IMR-90 (cell line): Measurements from ENCODE around the gene S100A13. TPM values are rescaled to one million over a fixed set of nuclear protein-coding genes. Genes with fewer than 3 reads are reported as not detected.
"Not testable (repeated sequence)": the region's sequence is repeated elsewhere in the genome, so short reads cannot be mapped to it uniquely, and the experiment has no call there.

Experiments used
- ATAC-seq: fragments of 200-7000 bp; cut with Tn5 transposase; 2 replicates; pipeline ENCODE4 v1.9.1; 2020; ENCODE audit warnings: low read depth, mild to moderate bottlenecking, moderate library complexity
- BruUV-seq: library from RNA; stranded (reverse); fragments of 400-500 nt; replicated peaks from 2 replicates; lab custom pipeline; 2021; lab: Mats Ljungman, UMichigan
- CTCF ChIA-PET: fragments of 300-600 bp; formaldehyde crosslinking; extraction: SDS; loops from one replicate; lab custom pipeline; 2021; ENCODE audit warnings: antibody characterized with exemption; lab: Yijun Ruan, JAX
- POLR2A ChIA-PET: fragments of 300-600 bp; sonication (Branson Sonifier 250); formaldehyde crosslinking; loops from one replicate; lab custom pipeline; 2022; ENCODE audit warnings: antibody characterized with exemption; ENCODE audit not compliant: unreplicated experiment; lab: Charles Lee
- DNase-seq: peaks from one replicate; pipeline ENCODE4 v3.0.0; 2013
- H2AFZ ChIP-seq: replicated peaks from 2 replicates; pipeline ENCODE3; 2013; ENCODE audit warnings: low read length, mild to moderate bottlenecking; ENCODE audit not compliant: poor library complexity
- H2AK5ac ChIP-seq: 2 replicates; pipeline ENCODE4 v1.6.1; 2013; ENCODE audit warnings: low read depth, low read length, inconsistent platforms
- H2AK9ac ChIP-seq: replicated peaks from 2 replicates; pipeline ENCODE3; 2013; ENCODE audit warnings: mild to moderate bottlenecking, low read depth, low read length, moderate library complexity; ENCODE audit not compliant: poor library complexity
- H2BK120ac ChIP-seq: 2 replicates; pipeline ENCODE4 v1.6.1; 2013; ENCODE audit warnings: low read depth, low read length, inconsistent platforms
- H2BK15ac ChIP-seq: 3 replicates; pipeline ENCODE4 v1.6.1; 2013; ENCODE audit warnings: low read depth, low read length, inconsistent platforms
- H2BK20ac ChIP-seq: 2 replicates; pipeline ENCODE4 v1.6.1; 2013; ENCODE audit warnings: low read depth, mild to moderate bottlenecking, inconsistent platforms, low read length, moderate library complexity
- H2BK5ac ChIP-seq: 2 replicates; pipeline ENCODE4 v1.6.1; 2013; ENCODE audit warnings: mild to moderate bottlenecking, low read depth, low read length, inconsistent platforms; ENCODE audit not compliant: poor library complexity, severe bottlenecking
- H3K14ac ChIP-seq: replicated peaks from 2 replicates; pipeline ENCODE4 v1.6.1; 2013; ENCODE audit warnings: low read depth, low read length, inconsistent platforms
- H3K18ac ChIP-seq: 2 replicates; pipeline ENCODE4 v1.6.1; 2013; ENCODE audit warnings: low read depth, low read length, control low read depth
- H3K23ac ChIP-seq: 2 replicates; pipeline ENCODE4 v1.6.1; 2013; ENCODE audit warnings: low read depth, low read length, inconsistent platforms
- H3K27ac ChIP-seq: 2 replicates; pipeline ENCODE4 v1.5.1; 2013; ENCODE audit warnings: mild to moderate bottlenecking, control low read depth, low read length; ENCODE audit not compliant: insufficient read depth
- H3K27me3 ChIP-seq: 2 replicates; pipeline ENCODE4 v1.6.1; 2013; ENCODE audit warnings: low read length; ENCODE audit not compliant: control insufficient read depth, insufficient read depth
- H3K36me3 ChIP-seq: 2 replicates; pipeline ENCODE4 v1.6.1; 2013; ENCODE audit warnings: low read length, mixed read lengths; ENCODE audit not compliant: control insufficient read depth, insufficient read depth
- H3K4ac ChIP-seq: 2 replicates; pipeline ENCODE4 v1.6.1; 2013; ENCODE audit warnings: low read depth, low read length, inconsistent platforms
- H3K4me1 ChIP-seq: 2 replicates; pipeline ENCODE4 v1.6.1; 2013; ENCODE audit warnings: low read length, mixed read lengths; ENCODE audit not compliant: control insufficient read depth, insufficient read depth
- H3K4me2 ChIP-seq: 2 replicates; pipeline ENCODE4 v1.6.1; 2013; ENCODE audit warnings: low read depth, mild to moderate bottlenecking, control low read depth, low read length, moderate library complexity
- H3K4me3 ChIP-seq: 2 replicates; pipeline ENCODE4 v1.5.1; 2013; ENCODE audit warnings: low read depth, mild to moderate bottlenecking, control low read depth, low read length, moderate library complexity; ENCODE audit not compliant: insufficient read depth
- H3K56ac ChIP-seq: 2 replicates; pipeline ENCODE4 v1.6.1; 2013; ENCODE audit warnings: low read length, inconsistent platforms; ENCODE audit not compliant: insufficient read depth; ENCODE audit errors: extremely low read depth
- H3K79me1 ChIP-seq, 2 experiments: 2 replicates each; pipeline ENCODE4 v1.6.1; 2013; ENCODE audit warnings: low read length in 2 of 2, inconsistent platforms in 1 of 2, low read depth in 1 of 2
- H3K9ac ChIP-seq: 2 replicates; pipeline ENCODE4 v1.6.1; 2013; ENCODE audit warnings: low read depth, low read length, control low read depth
- H3K9me1 ChIP-seq: 2 replicates; pipeline ENCODE4 v1.6.1; 2013; ENCODE audit warnings: low read length, inconsistent platforms; ENCODE audit not compliant: insufficient read depth
- H3K9me3 ChIP-seq: 2 replicates; pipeline ENCODE4 v1.6.1; 2013; ENCODE audit warnings: low read length; ENCODE audit not compliant: control insufficient read depth, insufficient read depth
- H4K20me1 ChIP-seq: 2 replicates; pipeline ENCODE4 v1.6.1; 2013; ENCODE audit warnings: low read length, inconsistent platforms; ENCODE audit not compliant: insufficient read depth
- H4K5ac ChIP-seq: 2 replicates; pipeline ENCODE4 v1.6.1; 2013; ENCODE audit warnings: mild to moderate bottlenecking, low read depth, low read length, control low read depth
- H4K8ac ChIP-seq, 2 experiments: 2 replicates each; pipeline ENCODE4 v1.6.1; 2013; ENCODE audit warnings: low read depth in 2 of 2, low read length in 2 of 2, control low read depth in 1 of 2, inconsistent platforms in 1 of 2
- H4K91ac ChIP-seq: 2 replicates; pipeline ENCODE4 v1.6.1; 2013; ENCODE audit warnings: low read depth, low read length, inconsistent platforms; ENCODE audit not compliant: insufficient read depth
- WGBS, 2 experiments: methylation state at CpG; one replicate each; pipeline versions ENCODE4 v1.1.5 to v1.1.7; 2013; ENCODE audit warnings: missing lambda C conversion rate in 2 of 2; ENCODE audit not compliant: insufficient read length in 1 of 2; ENCODE audit errors: extremely low coverage in 2 of 2; 5-methylcytosine and 5-hydroxymethylcytosine counted together
- dilution Hi-C: fragments of 300-500 bp; cut with HindIII; formaldehyde crosslinking; loops from one replicate; pipeline ENCODE4 v1.14.3; 2018; ENCODE audit warnings: low sequenced_read_pairs; ENCODE audit not compliant: unreplicated experiment
- in situ Hi-C: fragments of 300-500 bp; cut with MboI; formaldehyde crosslinking; loops from 3 replicates; pipeline ENCODE4 v1.14.3; 2019; ENCODE audit warnings: low sequenced_read_pairs, inconsistent platforms, mixed read lengths
- intact Hi-C: fragments of 100-400 bp; cut with micrococcal nuclease; formaldehyde crosslinking; loops from 2 replicates; pipeline ENCODE4 v1.10.0; 2022
- polyA plus RNA-seq, 3 experiments: library from polyadenylated mRNA; depleted of rRNA; stranded (reverse); fragments of >200 nt; gene quantifications; 2 replicates each; pipeline ENCODE4 v1.2.3, GENCODE V29; 2012; ENCODE audit warnings: low replicate concordance in 1 of 3
- total RNA-seq: library from RNA; depleted of rRNA; stranded (reverse); fragments of >200 nt; gene quantifications from 2 replicates; pipeline ENCODE4 v1.2.3, GENCODE V29; 2012

S100A13 gene
- total and polyA plus RNA-seq, 2 of the 4 experiments (the other 2 are of a cell fraction): 122 to 468 TPM

DNA sequence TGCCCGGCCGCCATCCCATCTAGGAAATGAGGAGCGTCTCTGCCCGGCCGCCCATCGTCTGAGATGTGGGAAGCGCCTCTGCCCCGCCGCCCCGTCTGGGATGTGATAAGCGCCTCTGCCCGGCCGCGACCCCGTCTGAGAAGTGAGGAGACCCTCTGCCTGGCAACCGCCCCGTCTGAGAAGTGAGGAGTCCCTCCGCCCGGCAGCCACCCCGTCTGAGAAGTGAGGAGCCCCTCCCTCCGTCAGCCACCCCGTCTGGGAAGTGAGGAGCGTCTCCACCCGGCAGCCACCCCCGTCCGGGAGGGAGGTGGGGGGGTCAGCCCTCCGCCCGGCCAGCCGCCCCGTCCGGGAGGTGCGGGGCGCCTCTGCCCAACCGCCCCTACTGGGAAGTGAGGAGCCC is 44.5 kb downstream of the S100A13 start:
- H4K5ac ChIP-seq, H2AFZ ChIP-seq, BruUV-seq, CTCF ChIA-PET, POLR2A ChIA-PET, H2BK5ac ChIP-seq, H2BK120ac ChIP-seq, H3K23ac ChIP-seq, H3K27ac ChIP-seq, H2BK15ac ChIP-seq, H4K91ac ChIP-seq, H2AK5ac ChIP-seq, dilution Hi-C loops, H3K9ac ChIP-seq, H3K9me1 ChIP-seq, ATAC-seq, H3K4me1 ChIP-seq, H4K8ac ChIP-seq, H2BK20ac ChIP-seq, H3K4ac ChIP-seq, H3K18ac ChIP-seq, H2AK9ac ChIP-seq, DNase-seq, H3K27me3 ChIP-seq, H3K56ac ChIP-seq, in situ Hi-C loops, H3K4me2 ChIP-seq, H3K79me1 ChIP-seq, H4K20me1 ChIP-seq, H3K9me3 ChIP-seq, intact Hi-C loops, H3K14ac ChIP-seq, H3K36me3 ChIP-seq, H3K4me3 ChIP-seq: not testable (repeated sequence)
- WGBS, 2 experiments: 95% methylated on average over 6 of the region's 34 CpGs; no CpG with 5 or more reads in 1 of the 2 experiments
